Measurements from ENCODE around the gene TLE5. TPM values are rescaled to one million over a fixed set of nuclear protein-coding genes. Genes with fewer than 3 reads are reported as not detected.
"Not testable (repeated sequence)": the region's sequence is repeated elsewhere in the genome, so short reads cannot be mapped to it uniquely, and the experiment has no call there.

TLE5 gene
- total RNA-seq, 2 experiments from 2014 or later: 837 to 960 TPM

DNA sequence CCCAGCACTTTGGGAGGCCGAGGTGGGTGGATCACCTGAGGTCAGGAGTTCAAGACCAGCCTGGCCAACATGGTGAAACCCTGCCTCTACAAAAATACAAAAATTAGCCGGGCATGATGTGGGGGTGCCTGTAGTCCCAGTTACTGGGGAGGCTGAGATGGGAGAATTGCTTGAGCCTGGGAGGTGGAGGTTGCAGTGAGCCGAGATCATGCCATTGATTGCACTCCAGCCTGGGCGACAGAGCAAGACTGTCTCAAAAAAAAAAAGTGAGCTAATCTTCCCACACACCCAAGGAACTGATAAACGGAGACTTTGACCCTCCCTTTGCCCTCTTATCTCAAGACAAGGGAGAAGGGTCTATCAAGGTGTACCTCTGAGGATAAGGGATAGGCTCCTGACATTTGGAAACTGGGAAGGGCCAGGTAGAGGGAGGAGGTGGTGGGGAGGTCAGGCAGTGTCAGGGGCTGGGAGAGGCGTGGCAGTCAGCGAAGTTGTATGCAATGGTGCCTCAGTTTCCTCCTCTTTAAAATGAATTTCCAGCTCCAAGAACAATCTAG, 27.1 kb upstream of the TLE5 start:
- POLR2A ChIA-PET; DNase-seq; H3K27me3 Mint-ChIP-seq; H3K36me3 Mint-ChIP-seq (ENCODE audit: low read depth); H3K9me3 Mint-ChIP-seq; H3K4me3 Mint-ChIP-seq; H3K27ac Mint-ChIP-seq; H3K4me1 Mint-ChIP-seq: not testable (repeated sequence)
- CTCF ChIA-PET: interaction anchor here (0.6 to 2.0 kb wide), 4 partner anchors 14 to 88 kb away, joined by 3 to 7 read pairs (median 6); no protein-coding TSS in a partner anchor

GRCh38 chr19:3087769-3088168, 25.5 kb upstream of the TLE5 start:
- POLR2A ChIA-PET: no interaction called here

GRCh38 chr19:3084943-3085342, 22.6 kb upstream of the TLE5 start:
- Mint-ChIP-seq H3K4me1 (no peaks in the 10 kb centered on the region), H3K9me3 (no peaks in the 10 kb centered on the region), H3K4me3 (no peak overlapping the region), H3K27me3 (no peaks in the 10 kb centered on the region), H3K36me3 (ENCODE audit: low read depth) (no peaks in the 10 kb centered on the region), H3K27ac (no peak overlapping the region)
- POLR2A ChIA-PET: no interaction called here
- CTCF ChIA-PET: interaction anchor here (1.4 kb wide), 1 partner anchor 9 kb away, joined by 6 read pairs; no protein-coding TSS in a partner anchor
- no peak for DNase-seq

More at GRCh38 chr19:3087769-3088168, 25.5 kb upstream of the TLE5 start:
- Mint-ChIP-seq H3K36me3 (ENCODE audit: low read depth) (no peaks in the 10 kb centered on the region), H3K9me3 (no peaks in the 10 kb centered on the region), H3K27me3 (peaks cover 5% of the 10 kb centered on the region), H3K4me1 (no peaks in the 10 kb centered on the region), H3K4me3 (no peak overlapping the region), H3K27ac (no peak overlapping the region)
- no peak for DNase-seq
- CTCF ChIA-PET: interaction anchor here (0.6 to 2.0 kb wide), 2 partner anchors 16 to 526 kb away, joined by 5 to 7 read pairs; no protein-coding TSS in a partner anchor

DNA sequence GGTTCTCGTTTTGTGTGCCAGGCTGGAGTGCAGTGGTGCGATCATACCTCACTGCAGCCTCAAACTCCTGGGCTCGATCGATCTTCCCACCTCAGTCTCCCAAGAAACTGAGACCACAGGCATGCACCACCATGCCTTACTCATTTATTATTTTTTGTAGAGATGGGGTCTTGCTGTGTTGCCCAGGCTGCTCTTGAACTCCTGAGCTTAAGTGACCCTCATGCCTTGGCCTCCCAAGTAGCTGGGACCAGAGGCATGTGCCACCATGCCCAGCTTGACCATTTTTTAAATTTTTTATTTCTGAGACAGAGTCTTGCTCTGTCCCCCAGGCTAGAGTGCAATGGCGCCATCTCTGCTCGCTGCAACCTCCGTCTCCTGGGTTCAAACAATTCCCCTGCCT, 21.7 kb upstream of the TLE5 start:
- H3K36me3 Mint-ChIP-seq (ENCODE audit: low read depth): no peaks in the 10 kb centered on the region
- ChIA-PET CTCF (no interaction called here), POLR2A (no interaction called here)
- no peak overlapping the region for H3K4me3 Mint-ChIP-seq
- no peaks in the 10 kb centered on the region for H3K9me3 Mint-ChIP-seq
- no peak overlapping the region for H3K27ac Mint-ChIP-seq
- no peaks in the 10 kb centered on the region for H3K4me1 Mint-ChIP-seq
- no peaks in the 10 kb centered on the region for H3K27me3 Mint-ChIP-seq
- DNase-seq: no peak

- ChIA-PET CTCF (interaction anchor here (0.8 to 3.0 kb wide), 2 partner anchors 22 to 69 kb away, joined by 3 to 14 read pairs; no protein-coding TSS in a partner anchor), POLR2A (no interaction called here)
- H3K4me3 Mint-ChIP-seq: no peak overlapping the region
- H3K4me1 Mint-ChIP-seq: no peaks in the 10 kb centered on the region
- H3K36me3 Mint-ChIP-seq (ENCODE audit: low read depth): no peaks in the 10 kb centered on the region
- H3K27ac Mint-ChIP-seq: no peak overlapping the region
- H3K9me3 Mint-ChIP-seq: no peaks in the 10 kb centered on the region
- DNase-seq: no peak
- H3K27me3 Mint-ChIP-seq: no peaks in the 10 kb centered on the region
Measured at GRCh38 chr19:3082331-3082730, 20.0 kb upstream of the TLE5 start.

DNA sequence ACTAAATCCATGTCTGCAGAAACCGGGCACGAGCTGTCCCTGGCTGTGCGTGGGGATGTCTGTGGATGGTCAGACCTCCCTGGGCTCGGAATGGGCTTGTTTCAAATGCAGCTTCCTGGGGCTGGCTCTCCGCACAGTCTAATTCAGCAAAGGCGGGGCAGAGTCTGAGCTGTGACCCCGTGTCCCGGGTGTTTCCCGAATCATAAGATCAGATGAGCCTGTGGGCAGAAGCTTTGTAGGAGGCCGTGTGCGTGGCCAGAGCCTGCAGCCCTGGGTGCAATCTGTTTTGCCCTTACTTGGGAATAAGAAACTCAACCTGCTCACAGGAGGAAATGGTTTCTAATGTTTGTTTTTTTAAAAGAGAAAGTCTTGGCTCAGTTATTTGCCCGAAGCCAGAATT, 18.0 kb upstream of the TLE5 start:
- ChIA-PET CTCF (interaction anchor here (0.6 to 3.0 kb wide), 5 partner anchors 24 to 125 kb away, joined by 3 to 14 read pairs (median 3); no protein-coding TSS in a partner anchor), POLR2A (no interaction called here)
- Mint-ChIP-seq H3K36me3 (ENCODE audit: low read depth) (no peaks in the 10 kb centered on the region), H3K27ac (no peak overlapping the region), H3K4me3 (no peak overlapping the region), H3K4me1 (peaks cover 7% of the 10 kb centered on the region), H3K9me3 (no peaks in the 10 kb centered on the region), H3K27me3 (no peaks in the 10 kb centered on the region)
- no peak for DNase-seq

- ChIA-PET POLR2A (interaction anchor here (0.7 kb wide), 1 partner anchor 93 kb away, joined by 4 read pairs; no protein-coding TSS in a partner anchor), CTCF (interaction anchor here (1.0 to 3.0 kb wide), 4 partner anchors 19 to 124 kb away, joined by 3 to 14 read pairs (median 6); no protein-coding TSS in a partner anchor)
- H3K27me3 Mint-ChIP-seq: no peaks in the 10 kb centered on the region
- H3K36me3 Mint-ChIP-seq (ENCODE audit: low read depth): no peaks in the 10 kb centered on the region
- H3K4me3 Mint-ChIP-seq: no peak overlapping the region
- H3K9me3 Mint-ChIP-seq: no peaks in the 10 kb centered on the region
- peaks cover 8% of the 10 kb centered on the region for H3K4me1 Mint-ChIP-seq
- DNase-seq: no peak
- H3K27ac Mint-ChIP-seq: no peak overlapping the region
Measured at GRCh38 chr19:3079578-3079977, 17.3 kb upstream of the TLE5 start.

- CTCF ChIA-PET: interaction anchor here (0.5 to 2.5 kb wide), 12 partner anchors 10 to 527 kb away, joined by 3 to 8 read pairs (median 4); partner anchors contain the start of gene GNA11
- POLR2A ChIA-PET: no interaction called here
Measured at GRCh38 chr19:3075605-3076431, 13.5 kb upstream of the TLE5 start.

DNA sequence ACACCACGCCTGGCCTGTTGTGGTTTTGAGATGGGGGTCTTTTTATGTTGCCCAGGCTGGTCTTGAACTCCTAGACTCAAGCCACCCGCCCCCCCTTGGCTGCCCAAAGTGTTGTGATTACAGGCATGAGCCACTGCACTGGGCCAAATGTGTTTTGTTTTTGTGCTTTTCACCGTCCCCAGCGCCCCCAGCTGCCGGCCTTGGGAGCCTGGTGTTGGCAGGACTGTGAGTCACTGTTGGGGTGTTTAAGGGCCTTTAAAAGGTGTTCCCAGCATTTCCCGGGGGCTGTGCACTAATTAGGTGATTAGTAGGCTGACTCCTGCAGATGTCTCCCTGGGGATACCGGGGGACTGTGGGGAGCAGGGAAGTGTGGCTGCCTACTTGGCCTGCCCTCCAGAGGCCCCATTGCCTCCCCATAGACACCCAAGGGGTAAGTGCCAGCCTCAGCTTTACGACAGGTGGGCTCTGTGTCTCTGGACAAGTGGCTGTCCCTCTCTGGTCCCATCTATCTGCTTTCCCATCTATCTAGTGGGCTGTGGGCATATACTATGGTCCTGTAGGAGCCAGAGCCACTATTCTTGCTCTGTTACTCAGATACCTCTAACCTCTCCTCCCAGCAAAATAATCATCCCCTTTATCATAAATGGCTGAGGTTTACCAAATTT, 11.8 kb upstream of the TLE5 start:
- Mint-ChIP-seq H3K27ac (no peak overlapping the region), H3K9me3 (no peaks in the 10 kb centered on the region), H3K4me1 (peaks cover 8% of the 10 kb centered on the region), H3K36me3 (ENCODE audit: low read depth) (no peaks in the 10 kb centered on the region), H3K4me3 (no peak overlapping the region), H3K27me3 (no peaks in the 10 kb centered on the region)
- CTCF ChIA-PET: interaction anchor here (2.5 kb wide), 1 partner anchor 10 kb away, joined by 8 read pairs; no protein-coding TSS in a partner anchor
- POLR2A ChIA-PET: interaction anchor here (0.6 kb wide), 1 partner anchor 294 kb away, joined by 5 read pairs; no protein-coding TSS in a partner anchor
- DNase-seq: no peak

More at GRCh38 chr19:3075605-3076431, 13.5 kb upstream of the TLE5 start:
- H3K27ac Mint-ChIP-seq: peak overlapping the region; percentile 19
- H3K9me3 Mint-ChIP-seq: no peaks in the 10 kb centered on the region
- no peaks in the 10 kb centered on the region for H3K36me3 Mint-ChIP-seq (ENCODE audit: low read depth)
- peaks cover 8% of the 10 kb centered on the region for H3K4me1 Mint-ChIP-seq
- H3K27me3 Mint-ChIP-seq: no peaks in the 10 kb centered on the region
- DNase-seq: peak; percentile 75
- H3K4me3 Mint-ChIP-seq: no peak overlapping the region

- Mint-ChIP-seq H3K36me3 (ENCODE audit: low read depth) (no peaks in the 10 kb centered on the region), H3K27me3 (no peaks in the 10 kb centered on the region), H3K4me1 (peaks cover 8% of the 10 kb centered on the region), H3K4me3 (no peak overlapping the region), H3K27ac (no peak overlapping the region), H3K9me3 (no peaks in the 10 kb centered on the region)
- CTCF ChIA-PET: interaction anchor here (0.6 to 1.1 kb wide), 3 partner anchors 36 to 1285 kb away, joined by 3 to 5 read pairs (median 4); no protein-coding TSS in a partner anchor
- DNase-seq: no peak
- POLR2A ChIA-PET: no interaction called here
Measured at GRCh38 chr19:3073159-3073563, 10.9 kb upstream of the TLE5 start.

DNA sequence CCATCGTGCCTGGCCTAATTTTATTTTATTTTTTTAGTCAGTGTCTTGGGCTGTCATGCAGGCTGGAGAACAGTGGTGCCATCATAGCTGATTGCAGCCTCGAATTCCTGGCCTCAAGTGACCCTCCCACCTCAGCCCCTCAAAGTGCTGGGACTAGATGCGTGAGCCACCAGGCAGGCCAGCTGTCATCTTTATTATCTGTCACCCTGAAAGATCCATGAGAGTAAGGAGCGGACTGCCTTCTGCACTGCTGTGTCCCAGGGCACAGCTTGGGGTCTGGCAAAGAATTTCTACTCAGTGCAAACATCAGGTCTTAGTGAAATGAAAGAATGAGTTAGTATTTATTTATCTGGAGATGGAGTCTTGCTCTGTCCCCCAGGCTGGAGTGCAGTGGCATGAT, 9.5 kb upstream of the TLE5 start:
- H3K9me3 Mint-ChIP-seq: no peaks in the 10 kb centered on the region
- H3K4me3 Mint-ChIP-seq: no peak overlapping the region
- H3K27ac Mint-ChIP-seq: no peak overlapping the region
- CTCF ChIA-PET: interaction anchor here (1.0 kb wide), 1 partner anchor 37 kb away, joined by 3 read pairs; no protein-coding TSS in a partner anchor
- no peaks in the 10 kb centered on the region for H3K27me3 Mint-ChIP-seq
- POLR2A ChIA-PET: interaction anchor here (0.7 kb wide), 1 partner anchor 16 kb away, joined by 4 read pairs; no protein-coding TSS in a partner anchor
- DNase-seq: no peak
- peaks cover 8% of the 10 kb centered on the region for H3K4me1 Mint-ChIP-seq
- H3K36me3 Mint-ChIP-seq (ENCODE audit: low read depth): no peaks in the 10 kb centered on the region

GRCh38 chr19:3068071-3068470, 5.8 kb upstream of the TLE5 start:
- Mint-ChIP-seq H3K27ac (no peak overlapping the region), H3K27me3 (no peaks in the 10 kb centered on the region), H3K4me1 (peaks cover 18% of the 10 kb centered on the region), H3K36me3 (ENCODE audit: low read depth) (no peaks in the 10 kb centered on the region), H3K9me3 (no peaks in the 10 kb centered on the region), H3K4me3 (no peak overlapping the region)
- ChIA-PET CTCF (interaction anchor here (1.2 kb wide), 1 partner anchor 37 kb away, joined by 4 read pairs; no protein-coding TSS in a partner anchor), POLR2A (no interaction called here)
- DNase-seq: no peak
